Neural crest cell (in vitro differentiated cells): ENCODE measurements around the gene VCAM1. TPM values are rescaled to one million over a fixed set of nuclear protein-coding genes. Genes with fewer than 3 reads are reported as not detected.

Source experiments
- DNase-seq: peaks from one replicate; pipeline ENCODE4 v3.0.0; 2021; ENCODE audit warnings: low read depth, mixed read lengths, low spot score
- H3K27ac Mint-ChIP-seq: one replicate; pipeline ENCODE4 v1.8.0; 2021; ENCODE audit warnings: mild to moderate bottlenecking, mixed read lengths; ENCODE audit not compliant: unreplicated experiment
- H3K27me3 Mint-ChIP-seq: 2 replicates; pipeline ENCODE4 v1.8.0; 2021; ENCODE audit warnings: low read depth, mild to moderate bottlenecking, mixed read lengths
- H3K36me3 Mint-ChIP-seq: 2 replicates; pipeline ENCODE4 v1.8.0; 2021; ENCODE audit warnings: low read depth, mild to moderate bottlenecking, mixed read lengths
- H3K4me1 Mint-ChIP-seq: 2 replicates; pipeline ENCODE4 v1.8.0; 2021; ENCODE audit warnings: mixed read lengths
- H3K4me3 Mint-ChIP-seq: one replicate; pipeline ENCODE4 v1.8.0; 2021; ENCODE audit warnings: mild to moderate bottlenecking, mixed read lengths
- H3K9me3 Mint-ChIP-seq: 2 replicates; pipeline ENCODE4 v1.8.0; 2021; ENCODE audit warnings: mixed read lengths
- total RNA-seq: library from RNA; stranded (reverse); gene quantifications from 2 replicates; pipeline ENCODE4 v1.2.1, GENCODE V29; 2021
- TF ChIP-seq, protein P1 (sequence below): fragments of 200-600 bp; sonication (generic); conservative IDR thresholded peaks from 2 replicates; pipeline ENCODE4 v1.5.0; 2021; ENCODE audit warnings: antibody characterized with exemption, mild to moderate bottlenecking

VCAM1 gene
- total RNA-seq, 1 donor from 2014 or later, result 8.6 TPM

DNA sequence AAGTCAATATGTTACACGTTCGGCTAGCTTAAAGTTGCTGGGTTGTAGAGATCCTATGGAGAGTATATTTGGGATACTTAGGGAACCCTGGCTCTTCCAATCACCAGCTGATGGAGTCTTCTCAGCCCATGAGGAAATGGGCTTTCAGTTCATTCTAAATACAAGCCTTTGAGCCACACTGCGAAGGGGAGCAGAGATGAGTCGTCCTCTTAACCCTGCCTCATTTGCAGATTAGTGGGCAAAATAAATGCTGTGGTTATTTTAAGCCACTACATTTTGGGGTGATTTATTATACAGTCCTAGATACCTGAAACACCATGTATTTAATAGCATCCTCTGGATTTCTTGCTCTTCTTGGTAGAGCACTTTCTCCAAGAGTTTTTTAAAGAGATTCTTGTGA, 19.0 kb upstream of the VCAM1 start:
- TF ChIP-seq, protein P1, sequence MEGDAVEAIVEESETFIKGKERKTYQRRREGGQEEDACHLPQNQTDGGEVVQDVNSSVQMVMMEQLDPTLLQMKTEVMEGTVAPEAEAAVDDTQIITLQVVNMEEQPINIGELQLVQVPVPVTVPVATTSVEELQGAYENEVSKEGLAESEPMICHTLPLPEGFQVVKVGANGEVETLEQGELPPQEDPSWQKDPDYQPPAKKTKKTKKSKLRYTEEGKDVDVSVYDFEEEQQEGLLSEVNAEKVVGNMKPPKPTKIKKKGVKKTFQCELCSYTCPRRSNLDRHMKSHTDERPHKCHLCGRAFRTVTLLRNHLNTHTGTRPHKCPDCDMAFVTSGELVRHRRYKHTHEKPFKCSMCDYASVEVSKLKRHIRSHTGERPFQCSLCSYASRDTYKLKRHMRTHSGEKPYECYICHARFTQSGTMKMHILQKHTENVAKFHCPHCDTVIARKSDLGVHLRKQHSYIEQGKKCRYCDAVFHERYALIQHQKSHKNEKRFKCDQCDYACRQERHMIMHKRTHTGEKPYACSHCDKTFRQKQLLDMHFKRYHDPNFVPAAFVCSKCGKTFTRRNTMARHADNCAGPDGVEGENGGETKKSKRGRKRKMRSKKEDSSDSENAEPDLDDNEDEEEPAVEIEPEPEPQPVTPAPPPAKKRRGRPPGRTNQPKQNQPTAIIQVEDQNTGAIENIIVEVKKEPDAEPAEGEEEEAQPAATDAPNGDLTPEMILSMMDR, result no peak
- H3K36me3 Mint-ChIP-seq, result peaks cover 3% of the 10 kb centered on the region
- peaks cover 9% of the 10 kb centered on the region for H3K9me3 Mint-ChIP-seq
- H3K27me3 Mint-ChIP-seq, result no peaks in the 10 kb centered on the region
- H3K4me3 Mint-ChIP-seq, result no peak overlapping the region
- peaks cover 5% of the 10 kb centered on the region for H3K4me1 Mint-ChIP-seq
- DNase-seq, result no peak
- no peak overlapping the region for H3K27ac Mint-ChIP-seq

- no peak for DNase-seq
- Mint-ChIP-seq H3K9me3 (peaks cover 2% of the 10 kb centered on the region), H3K36me3 (peaks cover 3% of the 10 kb centered on the region), H3K27me3 (no peaks in the 10 kb centered on the region), H3K4me1 (peaks cover 9% of the 10 kb centered on the region), H3K4me3 (no peak overlapping the region), H3K27ac (no peak overlapping the region)
- TF ChIP-seq, protein P1, result no peak
Observed at GRCh38 chr1:100703052-100703451, 16.5 kb upstream of the VCAM1 start.

DNA sequence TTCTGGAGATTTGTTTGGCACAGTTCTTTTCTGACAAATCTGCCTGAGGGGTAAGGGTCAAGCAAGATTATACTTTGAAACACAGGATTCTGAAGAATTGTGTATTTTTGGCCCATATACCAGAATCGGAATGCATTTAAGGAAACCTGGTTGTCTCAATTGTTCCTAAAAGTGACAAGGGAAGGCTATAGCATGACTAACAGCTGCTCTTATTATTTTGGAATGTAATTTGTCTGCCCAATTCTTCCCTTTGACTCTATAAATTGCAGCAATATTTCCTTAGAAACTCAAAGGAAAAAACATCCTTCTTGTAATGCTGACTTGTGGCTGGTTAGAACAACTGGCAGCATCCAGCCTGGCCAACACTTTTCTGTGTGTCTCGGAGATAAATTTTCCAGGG, 15.8 kb upstream of the VCAM1 start:
- no peak overlapping the region for H3K27ac Mint-ChIP-seq
- H3K27me3 Mint-ChIP-seq, result no peaks in the 10 kb centered on the region
- peaks cover 9% of the 10 kb centered on the region for H3K4me1 Mint-ChIP-seq
- peaks cover 3% of the 10 kb centered on the region for H3K36me3 Mint-ChIP-seq
- no peak for DNase-seq
- peaks cover 2% of the 10 kb centered on the region for H3K9me3 Mint-ChIP-seq
- TF ChIP-seq, protein P1, result no peak
- no peak overlapping the region for H3K4me3 Mint-ChIP-seq

DNA sequence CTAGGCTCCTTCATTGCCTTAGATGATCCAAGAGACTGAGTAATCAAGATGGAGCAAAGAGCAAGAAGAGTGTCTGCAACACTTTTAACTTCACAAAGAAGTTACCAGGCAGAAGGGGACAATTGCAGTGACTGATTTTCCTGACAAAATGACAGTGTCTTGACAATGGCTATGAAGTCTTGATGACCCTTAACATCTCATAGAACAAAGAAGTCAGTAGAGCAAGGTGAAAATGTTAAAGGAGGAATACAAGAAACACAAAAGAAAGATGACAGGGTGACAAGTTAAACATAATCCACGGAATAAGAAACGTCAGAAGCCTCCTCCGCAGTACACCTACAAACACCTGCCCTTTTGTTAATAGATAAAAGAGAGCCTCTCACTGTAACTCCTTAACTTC, 15.1 kb upstream of the VCAM1 start:
- no peak for DNase-seq
- peaks cover 9% of the 10 kb centered on the region for H3K4me1 Mint-ChIP-seq
- H3K27me3 Mint-ChIP-seq, result no peaks in the 10 kb centered on the region
- H3K36me3 Mint-ChIP-seq, result no peaks in the 10 kb centered on the region
- H3K9me3 Mint-ChIP-seq, result no peaks in the 10 kb centered on the region
- H3K27ac Mint-ChIP-seq, result no peak overlapping the region
- TF ChIP-seq, protein P1, result no peak
- H3K4me3 Mint-ChIP-seq, result no peak overlapping the region

DNA sequence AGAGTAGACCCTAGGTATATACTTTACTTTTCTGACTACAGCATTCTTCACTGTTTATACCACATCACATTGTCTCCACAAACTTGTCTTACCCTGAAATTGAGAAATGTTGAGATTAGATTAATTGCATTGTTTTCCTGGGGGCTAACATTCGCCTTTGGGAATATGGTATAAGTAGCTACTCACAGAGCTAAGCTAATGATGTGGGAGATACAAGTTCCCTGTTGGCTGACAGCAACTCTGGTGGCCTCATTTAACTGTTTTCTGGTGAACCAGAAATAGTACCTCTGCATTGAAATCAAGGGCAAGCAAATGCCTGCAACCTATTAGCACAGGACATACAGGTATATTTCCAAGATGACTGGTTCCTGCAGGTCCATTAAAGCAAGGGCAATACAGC, 13.2 kb upstream of the VCAM1 start:
- TF ChIP-seq, protein P1, result no peak
- no peak for DNase-seq
- Mint-ChIP-seq H3K27me3 (no peaks in the 10 kb centered on the region), H3K4me3 (no peak overlapping the region), H3K4me1 (peaks cover 9% of the 10 kb centered on the region), H3K9me3 (no peaks in the 10 kb centered on the region), H3K27ac (no peak overlapping the region), H3K36me3 (no peaks in the 10 kb centered on the region)

- Mint-ChIP-seq H3K4me3 (no peak overlapping the region), H3K27me3 (no peaks in the 10 kb centered on the region), H3K27ac (no peak overlapping the region), H3K9me3 (no peaks in the 10 kb centered on the region), H3K36me3 (no peaks in the 10 kb centered on the region), H3K4me1 (peaks cover 9% of the 10 kb centered on the region)
- TF ChIP-seq, protein P1, result no peak
- DNase-seq, result no peak
Observed at GRCh38 chr1:100706856-100707255, 12.7 kb upstream of the VCAM1 start.
